ENCODE data around the gene DUSP14. TPM values are rescaled to one million over a fixed set of nuclear protein-coding genes. Genes with fewer than 3 reads are reported as not detected.

The DUSP14 gene
- total and polyA plus RNA-seq, 11 donors: 9.9 to 39.1 (median 16.5) TPM

Other genes starting within 250 kb of the DUSP14 start
- gene C17orf78, start 113.9 kb upstream of the DUSP14 start, total RNA-seq: not detected
- gene C17orf78, start 113.9 kb upstream of the DUSP14 start, polyA plus RNA-seq: not detected
- 10 to 100 TPM; 14.0 to 33.0 (median 16.1) TPM for gene ACACA, start 83.1 kb upstream of the DUSP14 start, total RNA-seq
- 10 to 100 TPM in 1 of 2 donors, 1 to 10 TPM in 1; 6.2 to 15.1 TPM for gene ACACA, start 83.1 kb upstream of the DUSP14 start, polyA plus RNA-seq
- 10 to 100 TPM in 8 of 9 donors, 1 to 10 TPM in 1; 9.6 to 19.4 (median 13.2) TPM for gene TADA2A, start 83.0 kb upstream of the DUSP14 start, total RNA-seq
- gene TADA2A, start 83.0 kb upstream of the DUSP14 start, polyA plus RNA-seq: 1 to 10 TPM; 5.7 to 8.5 TPM
- gene SYNRG, start 119.5 kb downstream of the DUSP14 start, total RNA-seq: 10 to 100 TPM; 20.0 to 52.4 (median 34.8) TPM
- 10 to 100 TPM in 1 of 2 donors, 1 to 10 TPM in 1; 5.7 to 11.7 TPM for gene SYNRG, start 119.5 kb downstream of the DUSP14 start, polyA plus RNA-seq
- 10 to 100 TPM in 7 of 9 donors, 1 to 10 TPM in 2; 8.9 to 20.9 (median 14.3) TPM for gene DDX52, start 153.6 kb downstream of the DUSP14 start, total RNA-seq
- gene DDX52, start 153.6 kb downstream of the DUSP14 start, polyA plus RNA-seq: 10 to 100 TPM in 1 of 2 donors, 1 to 10 TPM in 1; 6.7 to 13.9 TPM